Glomerular endothelial cell (primary cell): ENCODE measurements around the gene KCNG3. TPM values are rescaled to one million over a fixed set of nuclear protein-coding genes. Genes with fewer than 3 reads are reported as not detected.

Experiments
- DNase-seq: peaks from one replicate; pipeline ENCODE4 v3.0.0-alpha.2; 2011; ENCODE audit warnings: low read depth, low spot score; ENCODE audit errors: extremely low read depth
- total RNA-seq: library from RNA; depleted of rRNA; stranded (reverse); fragments of >200 nt; gene quantifications from 2 replicates; pipeline ENCODE4 v1.2.3, GENCODE V29; 2015

The KCNG3 gene
- total RNA-seq, 1 donor from 2014 or later: 0.06 TPM

GRCh38 chr2:42486145-42486906 is 7.5 kb downstream of the KCNG3 start:
- DNase-seq: no peak

DNA sequence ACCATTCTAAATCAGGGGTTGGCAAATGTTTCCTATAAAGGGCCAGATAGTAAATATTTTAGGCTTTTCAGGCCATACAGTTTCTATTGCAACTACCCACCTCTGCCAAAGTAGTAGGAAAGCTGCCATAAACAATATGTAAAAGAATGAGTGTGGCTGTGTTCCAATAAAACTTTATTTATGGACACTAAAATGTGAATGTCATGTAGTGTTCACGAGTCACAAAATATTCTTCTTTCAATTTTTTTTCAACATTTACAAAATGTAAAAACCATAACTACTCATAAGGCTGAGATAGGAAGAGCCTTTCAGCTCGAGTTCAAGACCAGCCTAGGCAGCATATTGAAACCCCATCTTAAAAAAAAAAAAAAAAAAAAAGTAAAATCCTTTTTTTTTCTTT is 13.4 kb downstream of the KCNG3 start:
- no peak for DNase-seq

- DNase-seq: no peak
Measured at GRCh38 chr2:42474765-42475454, 18.9 kb downstream of the KCNG3 start.

DNA sequence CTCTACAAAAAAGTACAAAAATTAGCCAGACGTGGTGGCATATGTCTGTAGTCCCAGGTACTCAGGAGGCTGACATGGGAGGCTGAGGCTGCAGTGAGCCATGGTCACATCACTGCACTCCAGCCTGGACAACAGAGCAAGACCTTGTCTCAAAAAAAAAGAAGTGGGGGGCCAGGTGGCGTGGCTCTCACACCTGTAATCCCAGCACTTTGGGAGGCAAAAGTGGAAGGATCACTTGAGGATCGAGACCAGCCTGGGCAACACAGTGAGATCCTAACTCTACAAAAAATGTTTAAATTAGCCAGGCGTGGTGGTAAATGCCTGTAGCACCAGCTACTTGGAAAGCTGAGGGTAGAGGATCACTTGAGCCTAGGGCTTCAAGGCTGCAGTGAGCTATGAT is 23.1 kb downstream of the KCNG3 start:
- DNase-seq: no peak

- DNase-seq: no peak
Measured at GRCh38 chr2:42464631-42465030, 29.2 kb downstream of the KCNG3 start.

DNA sequence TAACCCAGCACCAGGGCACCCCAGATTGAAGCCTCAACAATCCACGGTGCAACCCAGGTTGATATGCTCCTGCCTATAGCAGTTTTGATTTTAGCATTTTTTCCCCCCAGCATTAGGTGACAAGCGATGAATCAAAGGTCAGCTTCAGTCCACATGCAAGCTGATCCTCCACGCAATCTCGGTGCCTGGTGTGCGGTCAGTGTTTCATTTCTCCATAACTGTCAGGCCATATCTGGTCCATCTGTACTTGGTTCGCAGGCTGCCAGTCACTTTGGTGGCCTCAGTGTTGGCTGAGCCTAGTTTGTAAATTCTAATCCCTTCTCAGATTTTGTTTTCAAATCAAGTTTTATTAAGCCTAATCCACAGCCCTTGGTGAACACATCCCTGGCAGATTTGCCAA is 30.2 kb downstream of the KCNG3 start:
- DNase-seq: no peak

DNA sequence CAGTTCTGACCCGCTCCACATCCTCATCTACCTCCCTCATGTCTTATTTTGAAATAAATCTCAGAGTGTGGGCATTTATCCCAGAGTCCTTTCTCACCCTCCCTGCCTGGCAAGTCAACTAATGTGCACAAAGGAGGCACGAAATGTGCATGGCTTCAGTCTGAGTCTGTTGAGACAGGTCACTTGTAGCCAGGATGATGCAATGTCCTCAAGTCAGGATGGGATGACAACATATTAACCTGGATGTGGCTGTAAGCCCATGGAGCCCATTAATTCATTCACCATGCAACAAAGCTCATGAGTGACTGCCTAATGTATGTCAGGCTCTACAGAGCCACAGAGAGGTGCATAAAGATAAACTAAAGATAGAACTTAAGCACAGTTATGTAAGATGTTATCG is 34.5 kb downstream of the KCNG3 start:
- DNase-seq: no peak

GRCh38 chr2:42458396-42458795 is 35.4 kb downstream of the KCNG3 start:
- DNase-seq: no peak

DNA sequence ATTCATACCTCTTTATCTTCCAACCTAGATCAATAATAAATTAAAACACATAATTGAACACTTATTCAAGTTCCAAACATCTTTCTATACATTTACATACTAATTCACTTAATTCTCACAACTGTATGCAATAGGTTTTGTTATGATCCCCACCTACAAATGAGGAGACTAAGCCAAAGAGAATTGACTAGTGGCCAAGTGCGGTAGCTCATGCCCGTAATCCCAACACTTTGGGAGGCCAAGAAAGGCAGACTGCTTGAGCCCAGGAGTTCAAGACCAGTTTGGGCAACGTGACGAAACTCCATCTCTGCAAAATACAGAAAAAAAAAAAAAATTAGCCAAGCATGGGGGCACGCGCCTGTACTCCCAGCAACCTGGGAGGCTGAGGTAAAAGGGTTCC is 36.8 kb downstream of the KCNG3 start:
- no peak for DNase-seq

DNA sequence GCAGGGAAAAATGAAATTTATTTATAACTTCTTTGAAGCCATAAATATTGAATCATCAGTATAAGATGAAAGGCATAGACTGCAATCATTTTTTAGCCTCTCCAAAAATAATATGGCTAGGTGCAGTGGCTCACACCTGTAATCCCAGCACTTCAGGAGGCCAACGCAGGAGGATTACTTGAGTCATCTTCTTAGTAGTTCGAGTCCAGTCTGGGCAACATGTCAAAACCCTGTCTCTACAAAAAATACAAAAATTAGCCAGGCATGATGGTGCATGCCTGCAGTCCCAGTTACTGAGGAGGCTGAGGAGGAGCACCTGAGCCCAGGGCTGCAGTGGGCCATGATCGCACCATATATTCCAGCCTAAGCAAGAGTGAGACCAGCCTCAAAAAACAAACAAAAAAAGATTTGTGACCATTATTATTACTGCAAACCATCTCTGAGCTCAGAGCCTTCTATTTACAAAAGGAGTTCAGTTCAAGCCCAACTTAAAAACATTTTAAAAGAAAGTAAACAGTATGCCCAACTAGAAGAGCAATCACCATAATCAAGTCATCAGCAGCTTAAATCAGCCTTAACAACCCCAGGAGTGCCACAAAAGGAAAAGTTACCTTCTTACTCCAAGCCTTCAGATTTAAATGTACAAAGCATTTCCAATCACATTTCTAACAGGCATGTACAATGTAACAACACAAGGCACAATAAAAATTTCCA is 37.5 kb downstream of the KCNG3 start:
- no peak for DNase-seq

DNA sequence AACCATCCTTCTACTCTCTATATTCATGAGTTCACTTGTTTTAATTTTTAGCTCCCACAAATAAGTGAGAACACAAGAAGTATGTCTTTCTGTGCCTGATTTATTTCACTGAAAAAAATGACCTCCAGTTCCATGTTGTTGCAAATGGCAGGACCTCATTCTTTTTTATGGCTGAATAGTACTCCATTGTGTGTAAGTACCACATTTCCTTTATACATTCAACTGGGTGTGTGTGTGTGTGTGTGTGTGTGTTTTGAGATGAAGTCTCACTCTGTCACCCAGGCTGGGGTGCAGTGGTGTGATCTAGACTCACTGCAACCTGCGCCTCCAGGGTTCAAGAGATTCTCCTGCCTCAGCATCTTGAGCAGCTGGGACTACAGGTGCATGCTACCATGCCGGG is 41.2 kb downstream of the KCNG3 start:
- no peak for DNase-seq

GRCh38 chr2:42450136-42450535 is 43.6 kb downstream of the KCNG3 start:
- no peak for DNase-seq

- no peak for DNase-seq
Measured at GRCh38 chr2:42449163-42450087, 44.4 kb downstream of the KCNG3 start.

DNA sequence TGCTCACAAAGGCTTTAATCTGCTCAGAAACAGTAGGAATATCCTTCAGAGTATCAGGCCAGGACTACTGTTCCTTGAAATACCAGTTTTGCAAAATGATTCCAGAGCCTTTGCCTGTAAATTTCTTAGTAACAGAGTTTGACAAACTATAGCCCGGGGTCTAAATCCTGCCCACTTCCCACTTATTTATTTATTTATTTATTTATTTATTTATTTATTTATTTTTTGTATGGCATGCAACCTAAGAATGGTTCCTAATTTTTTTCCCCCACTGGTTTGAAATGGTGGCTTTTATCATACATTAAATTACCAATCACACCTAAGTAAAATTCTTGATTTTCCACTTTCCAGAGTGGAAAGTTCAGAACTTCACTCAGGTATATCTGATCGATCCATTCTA is 45.6 kb downstream of the KCNG3 start:
- no peak for DNase-seq

DNA sequence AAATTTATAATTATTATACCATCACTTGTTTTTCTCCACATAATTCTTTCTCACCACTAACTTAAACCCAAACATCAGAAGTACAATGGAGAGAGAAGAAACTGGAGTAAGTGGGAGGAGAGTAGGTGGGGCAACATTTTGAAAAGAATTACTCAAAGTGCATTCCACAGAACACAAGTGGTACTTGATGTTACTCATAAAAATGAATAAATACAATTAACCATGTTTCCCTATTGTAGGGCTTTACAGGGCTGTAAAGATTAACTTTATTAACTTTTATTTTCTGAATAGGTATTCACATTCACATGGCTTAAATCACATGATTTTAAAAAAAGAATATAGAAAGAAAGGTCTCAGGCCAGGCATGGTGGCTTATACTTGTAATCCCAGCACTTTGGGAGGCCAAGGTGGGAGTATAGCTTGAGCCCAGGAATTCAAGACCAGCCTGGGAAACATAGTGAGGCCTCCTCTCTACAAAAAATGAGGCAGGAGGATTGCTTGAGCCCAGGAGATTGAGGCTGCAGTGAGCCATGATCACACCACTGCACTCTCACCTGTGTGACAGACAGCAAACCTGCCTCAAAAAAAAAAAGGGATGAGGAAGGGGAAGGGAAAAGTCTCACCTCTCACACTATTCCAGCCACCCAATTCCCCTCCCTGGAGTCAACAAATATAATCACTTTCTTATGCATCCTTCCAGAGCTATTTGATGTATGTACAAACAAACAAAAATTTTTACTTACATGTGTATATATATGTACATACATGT is 47.1 kb downstream of the KCNG3 start:
- DNase-seq: no peak

- DNase-seq: no peak
Measured at GRCh38 chr2:42443718-42444399, 49.9 kb downstream of the KCNG3 start.

GRCh38 chr2:42442774-42443173 is 51.0 kb downstream of the KCNG3 start:
- no peak for DNase-seq

- DNase-seq: no peak
Measured at GRCh38 chr2:42438685-42439084, 55.1 kb downstream of the KCNG3 start.

- no peak for DNase-seq
Measured at GRCh38 chr2:42436370-42436769, 57.4 kb downstream of the KCNG3 start.
